ENCODE data around the gene MXRA5. TPM values are rescaled to one million over a fixed set of nuclear protein-coding genes. Genes with fewer than 3 reads are reported as not detected.
"Not testable (repeated sequence)": the region's sequence is repeated elsewhere in the genome, so short reads cannot be mapped to it uniquely, and the experiment has no call there.

MXRA5 gene
- total RNA-seq, 1 donor from 2014 or later, result 0.37 TPM

DNA sequence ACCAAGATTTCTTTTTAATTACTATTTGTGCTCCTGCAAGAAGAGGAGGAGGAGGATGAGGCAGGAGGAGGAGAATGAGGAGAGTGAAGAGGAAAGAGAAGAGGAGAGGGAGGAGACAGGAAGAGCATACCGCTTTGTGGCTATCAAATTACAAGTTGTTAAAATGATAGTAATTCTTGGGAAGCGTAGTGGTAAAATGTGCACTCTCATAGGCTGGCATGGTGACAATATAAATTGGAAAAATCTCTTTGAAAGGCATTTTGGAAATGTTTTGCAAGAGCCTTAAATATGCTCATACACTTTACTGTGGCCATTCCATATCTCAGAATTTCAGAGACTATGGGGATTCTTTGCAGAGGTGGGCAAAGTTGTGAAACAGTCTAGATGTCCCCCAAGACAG is 53.2 kb downstream of the MXRA5 start:
- H3K4me1 ChIP-seq, result no peaks in the 10 kb centered on the region
- H3K9ac ChIP-seq, result no peak overlapping the region
- H3K27ac ChIP-seq, result no peak overlapping the region
- H3K9me3 Mint-ChIP-seq, result peaks cover 18% of the 10 kb centered on the region
- H3F3A ChIP-seq (ENCODE audit: low read depth), result no peaks in the 10 kb centered on the region
- TF ChIP-seq, protein P1, sequence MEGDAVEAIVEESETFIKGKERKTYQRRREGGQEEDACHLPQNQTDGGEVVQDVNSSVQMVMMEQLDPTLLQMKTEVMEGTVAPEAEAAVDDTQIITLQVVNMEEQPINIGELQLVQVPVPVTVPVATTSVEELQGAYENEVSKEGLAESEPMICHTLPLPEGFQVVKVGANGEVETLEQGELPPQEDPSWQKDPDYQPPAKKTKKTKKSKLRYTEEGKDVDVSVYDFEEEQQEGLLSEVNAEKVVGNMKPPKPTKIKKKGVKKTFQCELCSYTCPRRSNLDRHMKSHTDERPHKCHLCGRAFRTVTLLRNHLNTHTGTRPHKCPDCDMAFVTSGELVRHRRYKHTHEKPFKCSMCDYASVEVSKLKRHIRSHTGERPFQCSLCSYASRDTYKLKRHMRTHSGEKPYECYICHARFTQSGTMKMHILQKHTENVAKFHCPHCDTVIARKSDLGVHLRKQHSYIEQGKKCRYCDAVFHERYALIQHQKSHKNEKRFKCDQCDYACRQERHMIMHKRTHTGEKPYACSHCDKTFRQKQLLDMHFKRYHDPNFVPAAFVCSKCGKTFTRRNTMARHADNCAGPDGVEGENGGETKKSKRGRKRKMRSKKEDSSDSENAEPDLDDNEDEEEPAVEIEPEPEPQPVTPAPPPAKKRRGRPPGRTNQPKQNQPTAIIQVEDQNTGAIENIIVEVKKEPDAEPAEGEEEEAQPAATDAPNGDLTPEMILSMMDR (IDR thresholded peaks at IDR 0.05), result no peak
- TF ChIP-seq EZH2 (IDR thresholded peaks at IDR 0.05) (no peak), EZH2phosphoT487 (IDR thresholded peaks at IDR 0.05) (no peak)
- H4K20me1 ChIP-seq (ENCODE audit: low read depth), result no peaks in the 10 kb centered on the region
- H3K27me3 Mint-ChIP-seq (ENCODE audit: insufficient read depth, low read depth), result peaks cover 6% of the 10 kb centered on the region
- no peaks in the 10 kb centered on the region for H3K9me3 ChIP-seq (ENCODE audit: low read depth)
- H3K79me2 ChIP-seq (ENCODE audit: low read depth), result no peaks in the 10 kb centered on the region
- H3K4me1 Mint-ChIP-seq, result peaks cover 6% of the 10 kb centered on the region
- no peak overlapping the region for H2AFZ ChIP-seq (replicated peaks)
- peaks cover 6% of the 10 kb centered on the region for H3K36me3 Mint-ChIP-seq
- no peak overlapping the region for H3K4me3 Mint-ChIP-seq
- H3K27me3 ChIP-seq, result no peaks in the 10 kb centered on the region
- H3K4me2 ChIP-seq, result no peak overlapping the region
- no peak overlapping the region for H3K27ac Mint-ChIP-seq
- H3K36me3 ChIP-seq, result no peaks in the 10 kb centered on the region
- no peak for DNase-seq (ENCODE audit: low spot score)
- H3K4me3 ChIP-seq, result no peak overlapping the region

DNA sequence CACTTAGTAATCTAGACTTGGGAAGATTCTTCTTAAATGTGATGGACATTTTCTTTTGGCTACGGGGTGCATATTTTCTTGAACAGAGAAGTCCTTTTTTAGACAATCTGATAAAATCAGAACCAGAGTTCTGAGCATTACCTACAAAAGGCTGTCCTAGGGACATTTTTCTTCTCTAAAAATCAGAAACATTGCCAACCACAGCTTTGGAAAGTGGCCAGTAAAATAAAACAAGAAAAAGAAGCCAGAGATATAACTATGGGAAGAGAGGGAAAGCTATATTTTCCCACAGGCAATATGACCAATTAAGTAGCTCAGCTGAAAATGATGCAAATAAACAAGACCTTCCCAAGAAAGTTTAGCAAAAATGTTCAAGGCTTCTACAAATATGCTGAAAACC is 55.9 kb downstream of the MXRA5 start:
- TF ChIP-seq EZH2 (IDR thresholded peaks at IDR 0.05) (no peak), EZH2phosphoT487 (IDR thresholded peaks at IDR 0.05) (no peak)
- no peaks in the 10 kb centered on the region for H3K4me1 ChIP-seq
- no peaks in the 10 kb centered on the region for H3K9me3 ChIP-seq (ENCODE audit: low read depth)
- H3K4me2 ChIP-seq, result no peak overlapping the region
- Mint-ChIP-seq H3K4me1 (peaks cover 27% of the 10 kb centered on the region), H3K9me3 (peaks cover 18% of the 10 kb centered on the region), H3K36me3 (peaks cover 6% of the 10 kb centered on the region), H3K27ac (no peak overlapping the region), H3K4me3 (no peak overlapping the region), H3K27me3 (ENCODE audit: insufficient read depth, low read depth) (peaks cover 4% of the 10 kb centered on the region)
- no peak overlapping the region for H2AFZ ChIP-seq (replicated peaks)
- H4K20me1 ChIP-seq (ENCODE audit: low read depth), result no peaks in the 10 kb centered on the region
- H3K9ac ChIP-seq, result no peak overlapping the region
- no peaks in the 10 kb centered on the region for H3K79me2 ChIP-seq (ENCODE audit: low read depth)
- no peak overlapping the region for H3K27ac ChIP-seq
- H3K4me3 ChIP-seq, result no peak overlapping the region
- DNase-seq (ENCODE audit: low spot score), result no peak
- no peaks in the 10 kb centered on the region for H3F3A ChIP-seq (ENCODE audit: low read depth)
- H3K27me3 ChIP-seq, result no peaks in the 10 kb centered on the region
- no peaks in the 10 kb centered on the region for H3K36me3 ChIP-seq

GRCh38 chrX:3286196-3286945 is 60.1 kb downstream of the MXRA5 start:
- H3K9ac ChIP-seq, result no peak overlapping the region
- H3K36me3 ChIP-seq, result no peaks in the 10 kb centered on the region
- H3K4me3 ChIP-seq, result no peak overlapping the region
- H3K9me3 ChIP-seq (ENCODE audit: low read depth), result no peaks in the 10 kb centered on the region
- no peaks in the 10 kb centered on the region for H3K79me2 ChIP-seq (ENCODE audit: low read depth)
- peak overlapping the region; percentile 88 for H3K27ac Mint-ChIP-seq
- no peak overlapping the region for H3K4me2 ChIP-seq
- peaks cover 29% of the 10 kb centered on the region for H3K4me1 Mint-ChIP-seq
- H4K20me1 ChIP-seq (ENCODE audit: low read depth), result no peaks in the 10 kb centered on the region
- peak overlapping the region; percentile 66 for H3K4me3 Mint-ChIP-seq
- peaks cover 11% of the 10 kb centered on the region for H3K27me3 Mint-ChIP-seq (ENCODE audit: insufficient read depth, low read depth)
- no peak overlapping the region for H2AFZ ChIP-seq (replicated peaks)
- H3K4me1 ChIP-seq, result no peaks in the 10 kb centered on the region
- TF ChIP-seq EZH2 (IDR thresholded peaks at IDR 0.05) (no peak), EZH2phosphoT487 (IDR thresholded peaks at IDR 0.05) (no peak)
- TF ChIP-seq, protein P1 (IDR thresholded peaks at IDR 0.05), result no peak
- no peaks in the 10 kb centered on the region for H3K27me3 ChIP-seq
- H3K36me3 Mint-ChIP-seq, result peaks cover 6% of the 10 kb centered on the region
- H3K9me3 Mint-ChIP-seq, result peaks cover 29% of the 10 kb centered on the region
- no peak for DNase-seq (ENCODE audit: low spot score)
- no peak overlapping the region for H3K27ac ChIP-seq
- H3F3A ChIP-seq (ENCODE audit: low read depth), result no peaks in the 10 kb centered on the region

- H4K20me1 ChIP-seq (ENCODE audit: low read depth), result no peaks in the 10 kb centered on the region
- H3K27me3 ChIP-seq, result no peaks in the 10 kb centered on the region
- no peak overlapping the region for H2AFZ ChIP-seq (replicated peaks)
- no peak overlapping the region for H3K4me3 Mint-ChIP-seq
- H3K27ac ChIP-seq, result no peak overlapping the region
- H3K79me2 ChIP-seq (ENCODE audit: low read depth), result no peaks in the 10 kb centered on the region
- peaks cover 45% of the 10 kb centered on the region for H3K9me3 Mint-ChIP-seq
- TF ChIP-seq EZH2phosphoT487 (IDR thresholded peaks at IDR 0.05) (no peak), EZH2 (IDR thresholded peaks at IDR 0.05) (no peak)
- TF ChIP-seq, protein P1 (IDR thresholded peaks at IDR 0.05), result no peak
- H3K4me3 ChIP-seq, result no peak overlapping the region
- no peak overlapping the region for H3K27ac Mint-ChIP-seq
- H3K4me2 ChIP-seq, result no peak overlapping the region
- H3F3A ChIP-seq (ENCODE audit: low read depth), result no peaks in the 10 kb centered on the region
- peaks cover 12% of the 10 kb centered on the region for H3K27me3 Mint-ChIP-seq (ENCODE audit: insufficient read depth, low read depth)
- no peaks in the 10 kb centered on the region for H3K36me3 ChIP-seq
- DNase-seq (ENCODE audit: low spot score), result no peak
- no peak overlapping the region for H3K9ac ChIP-seq
- H3K36me3 Mint-ChIP-seq, result peaks cover 9% of the 10 kb centered on the region
- no peaks in the 10 kb centered on the region for H3K4me1 ChIP-seq
- H3K4me1 Mint-ChIP-seq, result peaks cover 6% of the 10 kb centered on the region
- peaks cover 5% of the 10 kb centered on the region for H3K9me3 ChIP-seq (ENCODE audit: low read depth)
Observed at GRCh38 chrX:3280706-3281105, 65.7 kb downstream of the MXRA5 start.

- H3K4me1 ChIP-seq; H3F3A ChIP-seq (ENCODE audit: low read depth); H3K4me3 ChIP-seq; H3K9me3 ChIP-seq (ENCODE audit: low read depth); H3K36me3 ChIP-seq; H3K79me2 ChIP-seq (ENCODE audit: low read depth); H3K27me3 ChIP-seq; H3K9ac ChIP-seq; H2AFZ ChIP-seq (replicated peaks); H3K27ac Mint-ChIP-seq; H3K4me2 ChIP-seq; H4K20me1 ChIP-seq (ENCODE audit: low read depth); H3K27me3 Mint-ChIP-seq (ENCODE audit: insufficient read depth, low read depth); DNase-seq (ENCODE audit: low spot score); H3K4me3 Mint-ChIP-seq; H3K36me3 Mint-ChIP-seq; H3K27ac ChIP-seq: not testable (repeated sequence)
- H3K9me3 Mint-ChIP-seq, result peaks cover 32% of the 10 kb centered on the region
- H3K4me1 Mint-ChIP-seq, result peaks cover 19% of the 10 kb centered on the region
Observed at GRCh38 chrX:3273668-3274067, 72.8 kb downstream of the MXRA5 start.

All from neural progenitor cell (in vitro differentiated cells).